Motor neuron (in vitro differentiated cells): ENCODE results near the gene PAXX. TPM values are rescaled to one million over a fixed set of nuclear protein-coding genes. Genes with fewer than 3 reads are reported as not detected.
A peak's percentile ranks its signal among the peaks of the same experiment; 100 is the strongest.
"Not testable (repeated sequence)": the region's sequence is repeated elsewhere in the genome, so short reads cannot be mapped to it uniquely, and the experiment has no call there.

ENCODE experiments used
- ATAC-seq, 8 experiments: fragments of 200-7000 bp; cut with Tn5 transposase; replicated peaks in 6 of 8; 2 replicates each; pipeline ENCODE4 v1.8.0; 2021; ENCODE audit warnings: mild to moderate bottlenecking in 8 of 8, moderate library complexity in 8 of 8
- H3K27ac ChIP-seq, 2 donors: fragments of 250-450 bp; sonication (Bioruptor Pico); 2 replicates each; pipeline ENCODE4 v1.9.0; 2021; ENCODE audit warnings: antibody characterized with exemption in 2 of 2, mild to moderate bottlenecking in 2 of 2, moderate library complexity in 1 of 2
- H3K4me1 ChIP-seq, 2 donors: fragments of 250-450 bp; sonication (Bioruptor Pico); replicated peaks in 1 of 2; 2 replicates each; pipeline ENCODE4 v1.6.1; 2021; ENCODE audit warnings: antibody characterized with exemption in 2 of 2, mild to moderate bottlenecking in 2 of 2, moderate library complexity in 1 of 2
- H3K4me3 ChIP-seq, 5 donors: fragments of 250-450 bp; sonication (Bioruptor Pico); 2 replicates each; pipeline ENCODE4 v1.9.0; 2021; ENCODE audit warnings: antibody characterized with exemption in 5 of 5, mild to moderate bottlenecking in 5 of 5, moderate library complexity in 4 of 5
- WGBS, 10 experiments: fragments of 450-650 bp; shearing (Covaris generic); methylation state at CpG; one replicate each; pipeline ENCODE4 v1.0.0; 2022; 5-methylcytosine and 5-hydroxymethylcytosine counted together
- in situ Hi-C, 9 experiments: fragments of 400-800 bp; cut with MboI; loops; one replicate each; pipeline ENCODE4 v1.15.0; 2021; ENCODE audit warnings: low sequenced_read_pairs in 9 of 9, low pct_unique_long_range_greater_than_20kb in 2 of 9; ENCODE audit not compliant: unreplicated experiment in 9 of 9
- total RNA-seq, 8 experiments: library from RNA; unstranded; fragments of 300-600 nt; gene quantifications; 2 replicates each; pipeline versions ENCODE4 v1.2.3 to v1.2.4, GENCODE V29; 2022

Gene PAXX
- total RNA-seq, 8 experiments from 2014 or later = 23.4 to 38.4 (median 27.5) TPM

DNA sequence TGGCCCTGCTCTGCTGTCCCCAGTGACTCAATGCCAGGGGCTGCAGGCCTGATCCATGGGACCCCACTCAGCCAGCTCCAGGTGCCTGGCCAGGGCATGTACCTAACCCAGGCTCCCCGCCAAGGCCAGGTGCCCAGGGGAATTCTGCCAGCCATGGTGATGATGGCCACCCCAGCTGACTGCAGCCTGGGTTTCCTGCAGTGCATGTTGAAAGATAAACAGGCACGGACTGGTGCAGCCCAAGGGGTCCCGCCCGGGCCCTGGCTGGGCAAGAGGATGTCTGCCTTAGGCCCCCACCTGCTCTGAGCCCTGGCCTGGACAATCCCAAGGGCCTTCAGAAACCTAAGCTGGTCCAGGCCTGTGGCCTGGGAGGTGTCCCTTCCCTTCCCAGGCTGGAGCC, 34.6 kb downstream of the PAXX start:
- in situ Hi-C loops = loop anchor here in 7 of 9 experiments (25.0 kb wide), 1 partner anchor 240 kb away; the partner anchor contains the start of genes CCDC183 (in 7 of the 7) and TMEM141 (in 7 of the 7)
- ATAC-seq = no peak
- H3K27ac ChIP-seq = peak overlapping the region in 1 of 2 donors; percentile 86

GRCh38 chr9:137027369-137028262, 35.4 kb downstream of the PAXX start, which contains the start of gene ABCA2:
ABCA2 (minus strand) TSS chr9:137028237; CDS start chr9:137028140, 97 bp downstream.
- Histone ChIP-seq H3K4me1 (peaks cover 41 to 46% of the 10 kb centered on the region in 2 donors), H3K4me3 (peak within 1 kb of the TSS; percentile 45 to 59 (median 47)), H3K27ac (peak within 1 kb of the TSS; percentile 47 to 86)
- in situ Hi-C loops = loop anchor here in 7 of 9 experiments (25.0 kb wide), 1 partner anchor 240 kb away; the partner anchor contains the start of genes CCDC183 (in 7 of the 7) and TMEM141 (in 7 of the 7)
- WGBS, 10 experiments = 0 to 70% (median 34%) methylated on average over 2 to 3 of the region's 95 CpGs; no CpG with 5 or more reads in 6 of the 10 experiments
- ATAC-seq = peak; percentile 42 to 73 (median 68)

More for the DNA sequence above, 34.6 kb downstream of the PAXX start:
- WGBS, 10 experiments = 95% methylated on average over 3 of the region's 4 CpGs; no CpG with 5 or more reads in 9 of the 10 experiments
- Histone ChIP-seq H3K4me3 (peak overlapping the region in 3 of 5 donors; percentile 45 to 59 (median 51)), H3K4me1 (peaks cover 37 to 39% of the 10 kb centered on the region in 2 donors)

- H3K27ac ChIP-seq = peak overlapping the region; percentile 47 to 86
- in situ Hi-C loops = loop anchor here in 7 of 9 experiments (25.0 kb wide), 1 partner anchor 241 kb away; the partner anchor contains the start of genes CCDC183 (in 7 of the 7) and TMEM141 (in 7 of the 7)
- H3K4me1 ChIP-seq = peaks cover 41 to 46% of the 10 kb centered on the region in 2 donors
- peak; percentile 55 to 81 (median 64) for ATAC-seq
- WGBS, 10 experiments = 0 to 10% (median 0%) methylated on average over 1 to 5 of the region's 98 CpGs; no CpG with 5 or more reads in 6 of the 10 experiments
- H3K4me3 ChIP-seq = peak overlapping the region; percentile 45 to 59 (median 47)
Measured at GRCh38 chr9:137028263-137029057, 36.2 kb downstream of the PAXX start.

- peak in 7 of 8 experiments; percentile 6 to 65 (median 12) for ATAC-seq
- WGBS, 10 experiments = 17 to 92% (median 72%) methylated on average over 2 to 6 of the region's 19 CpGs; no CpG with 5 or more reads in 4 of the 10 experiments
- Histone ChIP-seq H3K4me3 (peak overlapping the region; percentile 45 to 59 (median 47)), H3K4me1 (peaks cover 41 to 46% of the 10 kb centered on the region in 2 donors), H3K27ac (peak overlapping the region in 1 of 2 donors; percentile 86)
- in situ Hi-C loops = loop anchor here in 7 of 9 experiments (25.0 kb wide), 1 partner anchor 242 kb away; the partner anchor contains the start of genes CCDC183 (in 7 of the 7) and TMEM141 (in 7 of the 7)
Measured at GRCh38 chr9:137029058-137029936, 37.1 kb downstream of the PAXX start.

DNA sequence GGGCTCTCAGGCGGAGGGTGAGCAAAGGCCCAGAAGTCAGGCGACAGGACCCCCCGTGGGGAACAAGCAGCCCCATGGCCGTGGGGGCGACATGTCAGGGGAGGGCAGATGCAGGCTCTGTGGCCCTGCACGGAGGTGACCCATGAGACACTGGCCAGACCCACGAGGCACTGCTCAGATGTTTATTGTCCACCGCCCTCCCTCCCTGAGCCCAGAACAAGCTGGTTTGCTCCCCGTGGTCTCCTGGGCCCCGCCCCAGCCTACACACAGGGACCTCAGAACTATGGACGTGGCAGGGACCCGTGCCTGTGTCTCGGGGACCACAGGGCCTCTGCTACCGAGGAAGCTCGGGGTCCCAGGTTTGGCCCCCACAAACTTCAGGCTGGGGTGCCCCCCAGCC, 37.8 kb downstream of the PAXX start:
- in situ Hi-C loops = loop anchor here in 7 of 9 experiments (25.0 kb wide), 1 partner anchor 243 kb away; the partner anchor contains the start of genes CCDC183 (in 7 of the 7) and TMEM141 (in 7 of the 7)
- no peak overlapping the region for H3K27ac ChIP-seq
- ATAC-seq = no peak
- H3K4me1 ChIP-seq = peaks cover 41 to 46% of the 10 kb centered on the region in 2 donors
- 60 to 67% methylated on average over 1 to 3 of the region's 15 CpGs; no CpG with 5 or more reads in 8 of the 10 experiments for WGBS, 10 experiments
- H3K4me3 ChIP-seq = no peak overlapping the region

- 80 to 95% (median 89%) methylated on average over 3 to 17 of the region's 65 CpGs; no CpG with 5 or more reads in 6 of the 10 experiments for WGBS, 10 experiments
- H3K4me3 ChIP-seq = no peak overlapping the region
- no peak overlapping the region for H3K27ac ChIP-seq
- H3K4me1 ChIP-seq = peaks cover 34 to 39% of the 10 kb centered on the region in 2 donors
- in situ Hi-C loops = loop anchor here in 7 of 9 experiments (25.0 kb wide), 1 partner anchor 244 kb away; the partner anchor contains the start of genes CCDC183 (in 7 of the 7) and TMEM141 (in 7 of the 7)
- no peak for ATAC-seq
Measured at GRCh38 chr9:137030538-137031527, 38.6 kb downstream of the PAXX start.

- Histone ChIP-seq H3K4me1 (peaks cover 21 to 27% of the 10 kb centered on the region in 2 donors), H3K27ac (no peak within 1 kb of the TSS), H3K4me3 (no peak within 1 kb of the TSS)
- 17 to 80% (median 20%) methylated on average over 1 of the region's 16 CpGs; no CpG with 5 or more reads in 7 of the 10 experiments for WGBS, 10 experiments
- in situ Hi-C loops = loop anchor here in 7 of 9 experiments (25.0 kb wide), 1 partner anchor 245 kb away; the partner anchor contains the start of genes CCDC183 (in 7 of the 7) and TMEM141 (in 7 of the 7)
- no peak for ATAC-seq
Measured at GRCh38 chr9:137031904-137032640, 39.9 kb downstream of the PAXX start, which contains the start of gene FUT7. FUT7 (minus strand) TSS chr9:137032088; CDS start chr9:137031991, 97 bp downstream.

GRCh38 chr9:137032858-137033257, 40.6 kb downstream of the PAXX start:
- Histone ChIP-seq H3K4me3 (no peak overlapping the region), H3K4me1 (peaks cover 17 to 22% of the 10 kb centered on the region in 2 donors), H3K27ac (no peak overlapping the region)
- in situ Hi-C loops = loop anchor here in 7 of 9 experiments (25.0 kb wide), 1 partner anchor 246 kb away; the partner anchor contains the start of genes CCDC183 (in 7 of the 7) and TMEM141 (in 7 of the 7)
- ATAC-seq = no peak
- 79 to 95% (median 80%) methylated on average over 2 to 3 of the region's 10 CpGs; no CpG with 5 or more reads in 7 of the 10 experiments for WGBS, 10 experiments

- not testable (repeated sequence) for ATAC-seq, H3K4me3 ChIP-seq, H3K27ac ChIP-seq
- in situ Hi-C loops = loop anchor here in 7 of 9 experiments (25.0 kb wide), 1 partner anchor 246 kb away; the partner anchor contains the start of genes CCDC183 (in 7 of the 7) and TMEM141 (in 7 of the 7)
- peaks cover 17 to 22% of the 10 kb centered on the region in 2 donors for H3K4me1 ChIP-seq
- WGBS, 10 experiments = 90 to 100% (median 98%) methylated on average over 1 to 3 of the region's 5 CpGs; no CpG with 5 or more reads in 4 of the 10 experiments
Measured at GRCh38 chr9:137033481-137033880, 41.3 kb downstream of the PAXX start.
